ENCODE results near the gene FGFRL1.
"Not testable (repeated sequence)": the region's sequence is repeated elsewhere in the genome, so short reads cannot be mapped to it uniquely, and the experiment has no call there.

Gene FGFRL1

DNA sequence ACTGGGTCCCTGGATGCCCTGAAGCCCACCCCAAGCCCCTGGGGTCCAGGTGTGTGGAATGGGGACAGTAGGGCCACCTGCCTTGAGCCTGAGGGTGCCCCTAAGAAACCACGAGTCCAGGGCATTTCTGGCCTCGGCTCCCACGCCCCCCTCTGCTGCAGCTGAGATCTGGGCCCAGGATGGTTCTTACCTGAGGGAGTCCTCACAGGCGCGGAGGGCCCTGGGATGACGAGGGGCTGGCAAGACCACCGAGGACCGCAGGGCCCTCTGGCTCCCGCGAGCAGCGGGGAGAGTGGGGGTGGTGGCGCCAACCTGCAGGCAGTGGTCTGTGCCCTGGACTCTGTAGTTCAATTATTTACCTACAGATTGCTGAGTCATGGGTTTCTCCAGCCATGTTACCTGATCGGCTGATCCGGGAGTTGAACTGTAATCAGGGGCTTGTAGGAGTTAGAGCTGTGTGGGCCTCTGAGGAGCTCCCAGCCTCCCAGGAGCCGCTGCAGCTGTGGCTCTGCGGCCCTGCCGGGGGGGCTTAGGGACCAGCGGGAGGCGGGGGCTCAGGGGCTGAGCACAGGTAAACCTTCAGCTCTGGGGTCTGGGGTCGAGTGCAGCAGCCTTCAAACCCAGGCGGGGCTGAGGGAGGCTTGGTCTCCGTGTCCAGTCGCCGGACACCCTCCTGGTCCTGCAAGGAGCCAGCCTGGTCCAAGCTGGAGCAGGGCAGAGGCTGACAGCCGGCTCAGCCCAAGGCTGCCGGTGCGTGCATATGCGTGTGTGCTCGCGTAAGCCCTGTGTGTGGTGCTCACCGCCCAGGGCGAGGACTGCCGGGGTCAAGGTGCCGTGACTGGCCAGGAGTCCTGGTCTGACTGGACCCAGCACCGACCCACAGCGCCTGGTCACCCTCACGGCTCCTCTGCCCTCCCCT, 18.1 kb upstream of the FGFRL1 start, which contains the start of gene SLC26A1:
SLC26A1 (minus strand) TSS at position 294 of the 919 bp plus-strand sequence. CDS start 1,701 bp downstream, outside the sequence.
- no peak for DNase-seq

- DNase-seq, result no peak
Observed at GRCh38 chr4:995311-996026, 16.0 kb upstream of the FGFRL1 start.

DNA sequence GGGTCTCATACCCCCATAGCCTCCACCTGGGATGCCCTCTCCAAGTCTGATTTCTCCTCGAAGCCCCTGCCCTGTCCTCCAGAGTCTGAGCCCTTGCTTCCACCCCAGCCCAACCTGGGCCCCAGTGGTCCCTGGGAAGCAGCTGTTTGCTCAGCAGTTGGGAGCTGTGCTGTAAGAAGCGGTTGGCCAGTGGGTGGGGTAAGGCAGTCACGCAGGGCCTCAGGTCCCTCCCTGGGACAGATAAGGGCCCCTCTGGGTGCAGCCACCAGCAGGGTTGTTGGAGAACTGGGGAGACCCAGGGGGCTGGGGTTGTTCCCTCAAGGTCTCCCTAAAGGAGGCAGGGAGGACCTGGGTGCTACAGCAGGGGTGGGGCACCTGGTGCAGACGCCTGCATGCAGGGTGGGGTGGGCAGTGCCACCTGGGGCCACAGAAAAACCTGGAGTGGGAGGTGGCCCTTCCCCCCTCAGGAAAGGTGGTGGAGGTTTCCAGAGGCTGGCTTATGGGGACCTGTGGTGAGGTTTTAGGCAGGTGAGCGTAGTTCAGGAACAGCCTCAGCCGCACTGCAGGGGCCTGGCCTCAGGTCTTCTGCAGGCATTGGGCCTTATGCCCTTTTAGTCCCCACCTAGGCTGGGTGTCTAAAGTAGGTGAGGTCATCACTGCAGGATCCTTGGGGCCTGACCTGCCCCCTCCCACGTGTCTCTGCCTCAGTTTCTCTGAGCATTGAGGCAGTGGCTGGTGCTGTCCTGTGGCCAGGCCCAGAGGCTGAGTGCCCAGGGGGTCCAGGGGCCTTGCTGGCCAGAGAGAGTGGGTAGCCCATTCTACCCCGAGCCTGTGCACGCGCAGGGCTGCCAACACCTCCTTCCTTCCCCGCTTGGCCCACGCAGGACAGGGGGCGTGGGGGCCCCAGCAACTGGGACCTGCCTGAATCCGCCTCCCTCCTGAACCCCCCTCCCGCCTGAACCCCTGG, 15.1 kb upstream of the FGFRL1 start:
- DNase-seq, result no peak

DNA sequence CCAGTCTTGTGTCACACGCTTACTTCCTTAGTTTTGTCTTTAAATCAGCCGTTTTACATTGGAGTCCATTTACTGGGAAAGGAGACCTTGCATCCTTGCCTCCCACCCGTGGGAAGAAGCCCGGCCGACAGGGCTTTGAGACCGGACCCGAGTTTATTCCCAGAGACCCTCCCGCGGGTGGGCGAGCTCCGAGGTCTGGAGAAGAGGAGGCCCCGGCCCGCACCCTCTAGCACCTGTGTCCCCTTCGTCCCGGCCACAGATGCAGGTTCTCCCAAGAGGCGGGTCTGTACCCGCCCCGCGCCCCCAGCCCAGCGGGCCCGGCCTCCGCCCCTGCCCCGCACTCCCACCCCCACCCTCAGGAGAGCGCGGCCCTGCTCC, 14.4 kb upstream of the FGFRL1 start:
- DNase-seq, result no peak

GRCh38 chr4:997375-998071, 13.9 kb upstream of the FGFRL1 start:
- DNase-seq, result no peak

GRCh38 chr4:998096-998691, 13.2 kb upstream of the FGFRL1 start:
- DNase-seq, result no peak

- not testable (repeated sequence) for DNase-seq
Observed at GRCh38 chr4:999240-999863, 12.1 kb upstream of the FGFRL1 start.

DNA sequence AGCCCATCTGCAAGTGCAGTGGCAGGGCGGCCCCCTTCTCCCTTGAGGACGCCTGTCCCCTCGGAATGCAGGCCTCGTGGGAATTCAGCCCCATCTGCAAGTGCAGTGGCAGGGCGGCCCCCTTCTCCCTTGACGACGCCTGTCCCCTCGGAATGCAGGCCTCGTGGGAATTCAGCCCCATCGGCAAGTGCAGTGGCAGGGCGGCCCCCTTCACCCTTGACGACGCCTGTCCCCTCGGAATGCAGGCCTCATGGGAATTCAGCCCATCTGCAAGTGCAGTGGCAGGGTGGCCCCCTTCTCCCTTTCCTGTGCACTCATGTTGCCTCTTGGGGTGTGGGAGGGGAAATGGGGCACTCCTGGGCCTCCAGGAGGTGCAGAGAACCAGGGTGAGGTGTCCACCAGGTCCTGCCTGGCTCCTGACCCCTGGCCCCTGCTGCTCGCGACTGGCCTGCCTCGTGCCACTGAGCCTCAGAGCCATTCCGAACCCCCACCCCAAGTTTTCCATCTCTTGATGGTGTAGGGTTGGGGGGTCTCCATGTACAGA, 11.5 kb upstream of the FGFRL1 start:
- no peak for DNase-seq

DNA sequence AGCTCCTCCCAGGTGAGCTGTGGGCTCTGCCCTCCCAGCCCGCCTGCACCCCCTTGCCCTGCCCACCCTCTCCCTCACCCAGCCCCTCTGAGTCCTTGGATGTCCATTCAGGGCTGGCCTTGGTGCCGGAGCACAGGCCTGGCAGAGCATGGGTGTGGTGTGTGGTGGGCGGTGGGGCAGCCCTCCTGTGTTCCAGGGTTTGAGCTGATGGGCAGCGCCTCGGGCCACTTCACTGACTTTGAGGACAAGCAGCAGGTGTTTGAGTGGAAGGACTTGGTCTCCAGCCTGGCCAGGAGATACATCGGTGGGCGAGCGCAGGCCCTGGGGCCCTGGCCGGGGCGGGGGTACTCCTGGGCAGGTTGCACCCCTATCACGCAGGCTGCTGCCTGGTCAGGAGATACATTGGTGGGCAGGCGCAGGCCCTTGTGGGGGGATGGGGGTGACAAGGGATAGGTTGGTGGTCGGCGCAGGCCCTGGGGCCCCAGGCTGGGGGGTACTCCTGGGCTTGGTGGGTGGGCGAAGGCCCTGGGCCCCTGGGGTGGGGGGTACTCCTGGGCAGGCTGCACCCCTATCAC, 10.7 kb upstream of the FGFRL1 start:
- no peak for DNase-seq

- no peak for DNase-seq
Observed at GRCh38 chr4:1001561-1002130, 9.8 kb upstream of the FGFRL1 start.

GRCh38 chr4:1002131-1002630, 9.2 kb upstream of the FGFRL1 start:
- DNase-seq, result no peak

DNA sequence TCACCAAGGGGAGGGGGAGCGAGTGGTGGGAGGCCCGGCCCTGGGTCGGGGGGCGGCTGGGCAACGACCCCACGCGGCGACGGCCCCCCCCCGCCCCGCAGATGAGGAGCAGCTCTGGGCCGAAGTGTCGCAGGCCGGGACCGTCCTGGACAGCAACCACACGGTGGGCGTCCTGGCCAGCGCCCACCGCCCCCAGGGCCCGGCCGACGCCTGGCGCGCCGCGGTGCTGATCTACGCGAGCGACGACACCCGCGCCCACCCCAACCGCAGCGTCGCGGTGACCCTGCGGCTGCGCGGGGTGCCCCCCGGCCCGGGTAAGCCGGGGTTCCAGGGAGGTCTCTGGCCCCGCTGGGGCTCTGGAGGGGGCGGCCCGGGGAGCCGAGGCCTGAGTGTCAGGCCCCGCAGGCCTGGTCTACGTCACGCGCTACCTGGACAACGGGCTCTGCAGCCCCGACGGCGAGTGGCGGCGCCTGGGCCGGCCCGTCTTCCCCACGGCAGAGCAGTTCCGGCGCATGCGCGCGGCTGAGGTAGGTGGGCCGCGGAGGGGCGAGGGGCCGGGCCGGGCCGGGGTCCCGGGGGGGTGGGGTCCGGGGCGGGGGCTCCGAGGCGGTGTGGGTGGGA, 8.7 kb upstream of the FGFRL1 start:
- DNase-seq, result no peak

- no peak for DNase-seq
Observed at GRCh38 chr4:1003271-1004070, 8.0 kb upstream of the FGFRL1 start.

GRCh38 chr4:1004071-1004418, 7.4 kb upstream of the FGFRL1 start:
- DNase-seq, result no peak

GRCh38 chr4:1004557-1005485, 6.6 kb upstream of the FGFRL1 start:
- no peak for DNase-seq

GRCh38 chr4:1006856-1007255, 4.6 kb upstream of the FGFRL1 start:
- no peak for DNase-seq

DNA sequence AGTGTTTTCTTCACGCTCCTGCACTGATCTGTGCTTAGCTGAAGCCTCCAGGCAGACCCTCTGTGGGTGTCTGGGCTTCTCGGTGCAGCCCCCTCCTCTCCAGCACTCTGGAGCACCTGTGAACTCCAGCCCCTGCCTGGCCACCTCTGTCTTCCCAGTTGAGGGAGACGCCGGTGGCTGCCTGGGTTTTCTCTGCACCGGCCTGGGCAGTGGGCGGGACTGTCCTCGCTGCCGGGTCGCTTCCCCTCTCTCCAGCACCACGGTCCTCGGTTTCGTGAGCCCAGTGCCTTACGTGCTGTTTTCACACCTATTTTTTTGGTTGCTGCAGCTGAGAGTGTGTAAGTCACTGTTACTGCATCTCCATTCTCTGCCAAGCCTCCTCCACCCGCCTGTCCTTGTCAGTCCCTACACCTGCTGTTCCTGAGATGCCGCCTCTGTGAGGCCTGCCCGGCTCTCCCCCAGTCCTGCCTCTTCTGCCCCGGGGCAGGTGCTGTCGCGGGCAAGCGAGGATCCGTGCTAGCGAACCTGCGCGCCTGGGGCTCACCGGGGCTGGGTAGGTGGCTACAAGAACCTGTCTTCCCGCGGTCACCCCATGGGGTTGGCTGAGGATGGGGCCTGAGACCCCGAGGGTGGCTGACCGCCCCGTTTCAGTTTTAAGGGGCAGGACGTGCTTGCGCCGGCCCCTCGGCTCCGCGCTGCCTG, 2.4 kb upstream of the FGFRL1 start:
- DNase-seq, result no peak
